ENCODE data around the gene TMEM190. TPM values are rescaled to one million over a fixed set of nuclear protein-coding genes. Genes with fewer than 3 reads are reported as not detected.

Gene TMEM190
- total RNA-seq, 1 donor from 2014 or later, result 16.2 TPM

GRCh38 chr19:55348317-55349034 is 28.1 kb upstream of the TMEM190 start:
- DNase-seq (peak; percentile 60), ATAC-seq (peak in 1 of 2 donors; percentile 35)
- no peak overlapping the region for H3K4me3 ChIP-seq
- peaks cover 34% of the 10 kb centered on the region for H3K27me3 ChIP-seq (ENCODE audit: low read depth)
- H3K9me3 ChIP-seq, result no peaks in the 10 kb centered on the region
- intact Hi-C loops (cut with DNase I), result no loop called here
- peaks cover 15% of the 10 kb centered on the region for H3K36me3 ChIP-seq
- H3K27ac ChIP-seq, result no peak overlapping the region
- H3K4me1 ChIP-seq, result peaks cover 5% of the 10 kb centered on the region
- no peak for TF ChIP-seq CTCF (IDR thresholded peaks at IDR 0.05)

GRCh38 chr19:55350620-55351315 is 25.9 kb upstream of the TMEM190 start:
- TF ChIP-seq CTCF (IDR thresholded peaks at IDR 0.05), result no peak
- intact Hi-C loops (cut with DNase I), result no loop called here
- Histone ChIP-seq H3K9me3 (no peaks in the 10 kb centered on the region), H3K4me3 (no peak overlapping the region), H3K27ac (no peak overlapping the region), H3K36me3 (peaks cover 12% of the 10 kb centered on the region), H3K27me3 (ENCODE audit: low read depth) (peaks cover 56% of the 10 kb centered on the region), H3K4me1 (peaks cover 8% of the 10 kb centered on the region)
- no peak for DNase-seq
- ATAC-seq, result no peak

GRCh38 chr19:55352040-55352439 is 24.6 kb upstream of the TMEM190 start:
- no peaks in the 10 kb centered on the region for H3K9me3 ChIP-seq
- peaks cover 8% of the 10 kb centered on the region for H3K4me1 ChIP-seq
- no peak for TF ChIP-seq CTCF (IDR thresholded peaks at IDR 0.05)
- DNase-seq (no peak), ATAC-seq (no peak)
- intact Hi-C loops (cut with DNase I), result no loop called here
- no peak overlapping the region for H3K4me3 ChIP-seq
- H3K27ac ChIP-seq, result no peak overlapping the region
- peaks cover 56% of the 10 kb centered on the region for H3K27me3 ChIP-seq (ENCODE audit: low read depth)
- peaks cover 3% of the 10 kb centered on the region for H3K36me3 ChIP-seq

GRCh38 chr19:55352549-55353145 is 24.0 kb upstream of the TMEM190 start:
- ATAC-seq, result no peak
- H3K27me3 ChIP-seq (ENCODE audit: low read depth), result peaks cover 61% of the 10 kb centered on the region
- intact Hi-C loops (cut with DNase I), result no loop called here

More at GRCh38 chr19:55352549-55353145, 24.0 kb upstream of the TMEM190 start:
- Histone ChIP-seq H3K36me3 (no peaks in the 10 kb centered on the region), H3K4me1 (peaks cover 8% of the 10 kb centered on the region), H3K9me3 (no peaks in the 10 kb centered on the region), H3K27ac (no peak overlapping the region), H3K4me3 (no peak overlapping the region)
- TF ChIP-seq CTCF (IDR thresholded peaks at IDR 0.05), result no peak
- no peak for DNase-seq

Data from lower lobe of right lung (tissue), 2 donors.